HG03135 (cell line): Measurements from ENCODE around the gene CCN5.

ENCODE experiments used
- ATAC-seq: cut with Tn5 transposase; IDR thresholded peaks from one replicate; pipeline ENCODE4 v1.9.1; 2021; ENCODE audit warnings: mild to moderate bottlenecking, moderate library complexity; ENCODE audit not compliant: unreplicated experiment

Gene CCN5

DNA sequence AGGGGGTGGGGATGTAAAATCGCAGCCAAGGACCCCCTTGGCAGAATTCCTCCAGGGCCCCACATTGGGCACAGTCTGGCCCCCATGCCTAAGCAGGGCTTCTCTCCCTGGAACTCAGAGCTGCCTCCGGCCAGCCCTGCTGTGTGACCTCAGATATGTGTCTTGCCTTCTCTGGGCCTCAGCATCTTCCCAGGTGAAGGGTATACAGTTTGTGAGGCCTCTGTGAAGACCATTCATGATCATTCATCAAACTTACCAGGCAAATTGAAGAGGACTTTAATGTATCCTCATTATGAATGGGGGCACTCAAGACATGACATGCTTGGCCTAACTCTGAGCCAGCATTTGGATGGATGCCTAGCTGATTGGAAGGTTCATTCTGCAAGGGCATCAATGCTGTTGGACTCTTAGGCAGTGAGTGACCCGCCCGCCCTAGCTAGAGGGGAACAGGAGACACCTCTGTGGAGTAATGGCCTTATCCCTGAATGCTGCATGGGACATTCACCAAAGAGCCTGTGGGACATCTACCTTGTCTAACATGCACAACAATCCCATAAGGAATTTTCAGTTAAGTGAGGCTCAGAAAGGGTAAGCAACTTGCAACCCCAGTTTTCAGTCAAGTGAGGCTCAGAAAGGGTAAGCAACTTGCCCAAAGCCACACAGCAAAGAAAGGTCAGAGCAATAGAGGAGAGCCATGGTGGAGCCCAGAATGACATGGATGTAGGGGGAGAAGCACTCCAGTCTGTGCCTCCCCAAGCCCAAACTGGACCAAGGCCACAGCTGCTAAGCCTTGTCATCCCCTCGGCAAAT is 535 bp downstream of the CCN5 start:
- no peak for ATAC-seq

DNA sequence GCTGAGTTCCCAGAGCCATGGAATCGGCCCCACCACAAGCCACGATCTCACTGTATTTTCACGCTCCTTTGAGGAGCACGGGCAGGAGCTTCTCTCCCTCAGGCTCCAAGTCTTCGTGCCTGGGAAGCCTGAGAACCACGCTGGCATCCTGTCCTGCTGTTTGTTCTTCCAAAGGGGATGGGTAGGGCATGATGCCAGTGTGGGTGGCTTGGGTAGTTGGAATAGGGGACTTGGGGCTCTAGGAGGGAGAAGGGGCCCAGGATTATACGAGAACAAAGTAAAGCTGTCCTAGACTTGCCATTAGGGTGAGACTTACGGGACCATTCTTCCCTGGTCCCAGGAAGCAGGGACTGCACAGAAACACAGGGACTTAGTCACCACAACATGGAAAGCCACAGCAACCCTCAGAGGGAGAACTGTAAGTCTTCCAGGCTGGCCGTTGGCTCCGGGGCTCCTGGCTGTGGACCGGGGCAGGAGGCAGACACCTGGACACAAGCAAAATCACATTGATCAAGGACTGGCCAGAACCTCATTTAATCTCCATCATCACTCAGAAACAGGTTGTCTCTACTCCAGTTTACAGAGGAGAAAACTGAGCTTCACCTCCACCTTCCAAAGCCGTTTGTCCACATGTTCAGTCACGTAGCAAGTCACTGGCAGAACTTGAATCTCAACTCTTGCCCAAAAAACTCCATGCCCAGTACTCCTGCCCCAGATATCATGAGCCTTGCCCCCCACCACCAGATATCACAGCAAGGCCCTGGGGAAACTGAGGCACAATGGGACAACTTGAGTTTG is 1.3 kb downstream of the CCN5 start:
- ATAC-seq, result no peak

DNA sequence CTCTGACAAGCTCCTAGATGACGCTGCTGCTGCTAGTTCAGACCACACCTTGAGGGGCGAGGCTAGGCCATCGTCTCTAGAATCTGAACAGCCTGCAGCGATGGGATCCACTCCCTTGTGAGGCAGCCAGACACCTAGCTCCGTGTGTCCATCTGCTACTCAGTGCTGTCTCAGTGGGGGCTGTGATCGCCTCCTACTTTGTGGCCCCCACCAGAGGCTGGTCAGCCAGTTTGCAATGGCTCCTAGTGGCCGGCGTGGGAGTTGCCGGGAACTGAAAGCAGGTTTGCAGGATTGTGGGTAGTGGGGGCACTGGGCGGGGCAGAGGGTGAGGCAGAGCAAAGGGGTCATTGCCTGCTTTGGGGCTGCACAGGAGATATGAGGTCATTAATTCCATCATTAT is 2.8 kb downstream of the CCN5 start:
- no peak for ATAC-seq

DNA sequence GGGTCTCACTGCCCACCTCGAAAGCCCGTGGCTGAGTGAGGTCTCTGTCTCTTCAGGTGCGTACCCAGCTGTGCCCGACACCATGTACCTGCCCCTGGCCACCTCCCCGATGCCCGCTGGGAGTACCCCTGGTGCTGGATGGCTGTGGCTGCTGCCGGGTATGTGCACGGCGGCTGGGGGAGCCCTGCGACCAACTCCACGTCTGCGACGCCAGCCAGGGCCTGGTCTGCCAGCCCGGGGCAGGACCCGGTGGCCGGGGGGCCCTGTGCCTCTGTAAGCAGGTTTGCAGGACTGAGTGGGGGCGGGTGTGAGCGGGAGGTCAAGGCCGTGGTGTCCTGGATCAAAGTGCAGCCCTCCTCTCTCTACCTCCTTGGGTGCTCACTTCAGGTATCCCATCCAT is 4.7 kb downstream of the CCN5 start:
- ATAC-seq, result no peak

DNA sequence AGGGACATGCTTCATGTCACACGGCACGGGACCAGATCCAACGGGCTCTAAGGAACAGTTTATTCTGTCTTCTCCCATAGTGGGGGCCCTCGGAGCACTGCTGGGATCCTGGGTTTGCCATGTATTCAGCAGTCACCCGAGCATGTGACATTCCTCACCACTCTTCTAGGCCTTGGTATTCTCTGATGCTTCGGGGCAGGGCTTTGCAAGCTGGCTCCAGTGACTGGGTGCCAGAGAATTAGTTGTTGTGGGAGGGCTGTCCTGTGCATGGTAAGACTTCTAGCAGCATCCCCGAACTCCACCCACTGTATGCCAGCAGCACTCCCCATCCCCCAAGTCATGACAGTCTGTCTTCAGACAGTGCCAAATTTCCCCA is 5.4 kb downstream of the CCN5 start:
- ATAC-seq, result no peak

DNA sequence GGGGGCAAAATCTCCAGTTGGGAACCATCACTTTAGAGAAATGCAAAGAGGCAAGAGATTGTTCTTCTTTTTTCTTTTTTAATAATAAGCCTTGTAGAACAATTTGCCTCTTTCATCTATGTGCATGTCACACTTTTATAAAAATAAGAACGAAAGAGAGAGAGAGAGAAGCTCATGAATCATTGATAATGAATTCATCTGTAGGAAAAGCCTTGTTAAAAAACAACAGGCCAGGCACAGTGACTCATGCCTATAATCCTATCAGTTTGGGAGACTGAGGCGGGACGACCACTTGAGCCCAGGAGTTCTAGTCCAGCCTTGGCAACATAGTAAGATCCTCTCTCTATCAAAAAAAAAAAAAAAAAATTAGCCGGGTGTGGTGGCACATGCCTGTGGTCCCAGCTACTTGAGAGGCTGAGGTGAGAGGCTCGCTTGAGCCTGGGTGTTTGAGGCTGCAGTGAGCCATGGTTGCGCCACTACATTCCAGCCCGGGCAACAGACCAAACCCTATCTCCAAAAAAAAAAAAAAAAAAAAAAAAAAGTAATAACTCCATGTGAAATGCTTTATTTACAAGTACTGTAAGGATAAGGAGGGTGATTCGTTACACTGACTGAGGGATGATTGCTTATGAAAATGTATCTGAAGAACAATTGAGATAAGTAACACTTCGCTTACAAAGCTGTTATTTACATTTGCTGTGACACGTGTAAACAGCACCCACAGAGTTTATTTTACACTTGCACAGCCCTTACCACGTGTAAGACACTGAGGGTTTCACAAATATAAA is 6.0 kb downstream of the CCN5 start:
- no peak for ATAC-seq

DNA sequence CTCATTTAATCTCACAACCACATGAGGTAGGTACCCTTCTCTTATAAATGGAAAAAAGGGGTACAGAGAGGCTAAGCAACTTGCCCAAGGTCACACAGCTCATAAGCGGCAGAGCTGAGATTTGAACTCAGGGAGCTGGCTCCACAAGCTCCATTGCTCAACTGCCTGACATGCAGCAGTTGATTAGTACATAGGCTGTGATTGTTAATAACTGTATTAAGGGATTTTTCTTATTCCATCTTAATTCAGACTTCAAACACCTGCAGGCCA is 6.6 kb downstream of the CCN5 start:
- no peak for ATAC-seq

DNA sequence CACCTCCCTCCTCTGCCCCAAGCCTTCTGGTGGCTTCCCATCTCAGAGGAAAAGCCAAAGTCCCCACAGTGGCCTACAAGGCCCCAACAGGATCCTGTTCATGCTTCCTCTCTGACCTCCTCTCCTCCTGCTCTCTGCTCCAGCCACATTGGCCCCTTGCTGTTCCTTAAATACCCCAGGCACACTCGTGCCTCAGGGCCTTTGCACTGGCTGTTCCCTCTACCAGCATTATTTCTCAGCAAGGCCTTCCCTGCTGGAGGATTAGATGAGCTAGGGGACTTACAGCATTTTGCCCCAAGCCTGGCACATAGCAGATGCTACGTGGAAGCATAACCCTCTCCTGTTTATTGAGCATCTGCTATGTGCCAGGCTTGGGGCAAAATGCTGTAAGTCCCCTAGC is 7.8 kb downstream of the CCN5 start:
- no peak for ATAC-seq

DNA sequence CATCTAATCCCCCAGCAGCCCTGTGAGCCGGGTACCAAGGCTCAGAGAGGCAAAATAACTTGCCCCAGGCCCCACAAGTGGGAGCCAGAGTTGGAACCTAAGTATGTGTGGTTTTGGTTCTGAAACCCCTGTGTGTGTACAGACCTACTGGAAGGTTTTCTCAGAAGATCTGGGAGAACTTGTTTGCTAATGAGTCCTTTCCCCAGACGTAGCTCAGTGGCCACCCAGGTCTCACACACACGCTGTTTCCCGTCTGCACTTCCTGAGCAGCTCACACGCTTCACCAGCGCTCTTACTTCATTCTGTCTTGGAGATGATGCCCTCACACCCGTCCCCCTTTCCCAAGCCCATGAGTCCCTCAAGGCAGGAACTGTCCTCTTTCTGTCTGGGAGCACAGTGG is 8.2 kb downstream of the CCN5 start:
- ATAC-seq, result no peak

DNA sequence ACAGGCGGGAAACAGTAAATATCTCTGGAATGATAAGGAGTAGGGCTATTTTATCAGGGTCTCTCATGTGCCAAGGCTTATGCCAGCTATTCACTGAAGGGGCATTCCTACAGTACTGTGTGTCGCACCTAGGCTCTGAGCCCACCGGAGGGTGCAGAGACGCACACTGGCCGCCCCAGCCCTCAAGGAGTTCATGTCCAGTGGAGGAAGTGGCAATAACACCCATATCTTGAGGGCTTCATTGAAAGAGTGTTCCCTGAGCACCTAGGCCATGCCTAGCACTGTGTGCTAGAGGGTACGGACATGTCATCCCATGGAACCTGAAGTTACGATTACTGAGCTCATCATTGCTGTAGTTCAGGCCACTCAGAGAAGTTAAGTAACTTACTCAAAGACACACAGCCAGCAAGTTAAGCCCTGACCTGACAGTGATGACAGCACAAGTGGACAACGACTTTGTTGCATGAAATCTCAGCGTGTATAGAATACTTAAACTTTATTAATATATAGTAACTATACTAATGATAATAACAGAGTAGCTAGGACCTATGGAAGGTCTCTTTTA is 8.7 kb downstream of the CCN5 start:
- no peak for ATAC-seq

DNA sequence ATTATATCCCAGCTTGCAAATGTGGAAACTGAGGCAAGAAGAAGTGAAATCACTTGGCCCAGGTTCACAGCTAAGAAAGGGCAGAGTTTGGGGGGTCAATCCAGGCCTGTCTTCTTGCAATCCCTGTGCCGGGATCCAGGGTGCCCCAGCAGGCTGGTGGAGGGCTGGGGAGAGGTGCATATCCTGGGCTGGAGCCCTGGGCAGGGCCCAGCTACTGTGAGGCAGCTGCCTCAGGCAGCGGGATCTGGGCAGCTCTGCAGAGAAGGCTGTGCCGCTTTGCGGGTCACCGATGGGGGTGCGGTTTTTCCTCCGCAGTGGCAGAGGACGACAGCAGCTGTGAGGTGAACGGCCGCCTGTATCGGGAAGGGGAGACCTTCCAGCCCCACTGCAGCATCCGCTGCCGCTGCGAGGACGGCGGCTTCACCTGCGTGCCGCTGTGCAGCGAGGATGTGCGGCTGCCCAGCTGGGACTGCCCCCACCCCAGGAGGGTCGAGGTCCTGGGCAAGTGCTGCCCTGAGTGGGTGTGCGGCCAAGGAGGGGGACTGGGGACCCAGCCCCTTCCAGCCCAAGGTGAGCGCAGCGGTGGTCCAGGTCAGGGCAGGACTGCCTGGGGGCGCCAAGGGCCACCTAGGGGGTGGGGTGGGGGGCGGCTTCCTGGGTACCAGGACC is 9.4 kb downstream of the CCN5 start:
- ATAC-seq, result no peak

DNA sequence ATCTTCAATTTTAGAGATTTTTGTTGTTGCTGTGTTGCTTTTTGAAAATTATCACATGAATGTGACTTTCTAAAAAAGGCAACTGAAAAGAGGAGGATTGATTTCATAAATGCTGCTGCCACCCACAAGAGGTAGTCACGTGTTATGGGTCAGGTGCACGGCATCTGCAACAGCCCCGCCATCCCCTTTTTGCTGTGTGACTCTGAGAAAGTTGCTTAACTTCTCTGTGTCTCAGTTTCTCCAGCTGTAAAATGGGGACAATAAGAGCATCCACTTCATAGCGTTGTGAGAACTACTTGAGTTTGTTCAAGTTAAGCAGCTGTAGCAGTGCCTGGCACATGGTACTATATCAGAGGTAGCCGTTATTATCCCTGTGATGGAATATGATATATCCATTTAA is 10.7 kb downstream of the CCN5 start:
- no peak for ATAC-seq

DNA sequence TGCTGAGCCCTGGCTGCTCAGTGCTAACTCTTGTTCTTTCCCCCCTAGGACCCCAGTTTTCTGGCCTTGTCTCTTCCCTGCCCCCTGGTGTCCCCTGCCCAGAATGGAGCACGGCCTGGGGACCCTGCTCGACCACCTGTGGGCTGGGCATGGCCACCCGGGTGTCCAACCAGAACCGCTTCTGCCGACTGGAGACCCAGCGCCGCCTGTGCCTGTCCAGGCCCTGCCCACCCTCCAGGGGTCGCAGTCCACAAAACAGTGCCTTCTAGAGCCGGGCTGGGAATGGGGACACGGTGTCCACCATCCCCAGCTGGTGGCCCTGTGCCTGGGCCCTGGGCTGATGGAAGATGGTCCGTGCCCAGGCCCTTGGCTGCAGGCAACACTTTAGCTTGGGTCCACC is 11.9 kb downstream of the CCN5 start:
- no peak for ATAC-seq

DNA sequence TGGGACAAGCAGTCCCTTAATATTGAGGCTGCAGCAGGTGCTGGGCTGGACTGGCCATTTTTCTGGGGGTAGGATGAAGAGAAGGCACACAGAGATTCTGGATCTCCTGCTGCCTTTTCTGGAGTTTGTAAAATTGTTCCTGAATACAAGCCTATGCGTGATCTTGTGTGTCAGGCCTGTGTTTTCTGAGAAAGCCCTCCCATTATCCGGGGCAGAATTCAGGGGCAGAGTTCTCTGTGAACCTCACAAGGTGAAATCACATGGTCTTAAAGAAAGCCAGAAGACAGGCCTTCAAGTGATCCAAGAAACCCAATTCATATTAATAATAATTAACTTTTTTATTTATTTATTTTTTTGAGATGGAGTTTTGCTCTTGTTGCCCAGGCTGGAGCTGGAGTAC is 12.5 kb downstream of the CCN5 start:
- no peak for ATAC-seq

DNA sequence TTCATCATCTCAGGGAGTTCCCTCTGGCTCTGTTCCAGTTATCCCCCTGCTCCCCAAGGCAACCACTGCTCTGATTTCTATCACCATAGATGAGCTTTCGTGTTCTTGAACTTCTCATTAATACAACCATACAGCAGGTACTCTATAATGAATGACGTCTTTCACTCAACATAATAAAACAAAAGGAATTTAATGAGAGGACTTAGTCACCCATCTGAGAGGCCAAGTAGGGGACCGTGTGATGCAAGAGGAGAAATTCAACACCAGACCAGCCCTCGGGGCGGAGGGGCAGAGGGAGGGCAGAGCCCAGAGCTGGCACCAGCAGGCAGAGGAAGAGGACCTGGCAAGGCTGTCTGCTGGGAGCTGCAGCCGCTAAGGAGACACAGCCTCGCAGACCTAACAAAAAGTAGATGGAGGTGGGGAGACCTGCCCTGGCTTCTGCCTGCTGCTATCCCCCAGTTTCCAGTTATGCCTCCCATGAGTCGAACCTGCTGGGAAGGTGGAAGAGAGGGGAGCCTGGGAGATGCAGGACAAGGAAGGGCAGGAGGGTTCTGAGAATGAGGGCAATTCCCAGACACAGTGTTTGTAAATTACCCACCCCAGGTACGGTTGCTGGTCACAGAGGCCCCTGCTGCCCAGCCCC is 13.8 kb downstream of the CCN5 start:
- ATAC-seq, result no peak

DNA sequence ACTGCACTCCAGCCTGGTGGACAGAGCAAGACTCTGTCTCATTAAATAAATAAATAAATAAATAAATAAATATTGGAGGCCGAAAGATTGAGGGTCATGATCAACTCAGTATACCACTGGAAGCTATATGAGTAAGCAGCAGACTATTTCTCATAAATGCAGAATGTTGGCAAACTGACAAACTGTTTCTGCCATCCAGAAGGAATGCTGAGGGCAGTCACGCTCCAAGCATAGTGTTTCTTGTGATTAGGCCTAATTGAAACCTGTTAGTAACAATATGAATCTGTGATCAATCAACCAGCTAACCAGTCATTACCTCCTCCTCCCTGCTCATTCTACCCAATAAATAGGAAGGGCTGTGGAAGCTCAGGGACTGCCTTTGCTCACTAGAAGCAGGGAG is 15.3 kb downstream of the CCN5 start:
- no peak for ATAC-seq

DNA sequence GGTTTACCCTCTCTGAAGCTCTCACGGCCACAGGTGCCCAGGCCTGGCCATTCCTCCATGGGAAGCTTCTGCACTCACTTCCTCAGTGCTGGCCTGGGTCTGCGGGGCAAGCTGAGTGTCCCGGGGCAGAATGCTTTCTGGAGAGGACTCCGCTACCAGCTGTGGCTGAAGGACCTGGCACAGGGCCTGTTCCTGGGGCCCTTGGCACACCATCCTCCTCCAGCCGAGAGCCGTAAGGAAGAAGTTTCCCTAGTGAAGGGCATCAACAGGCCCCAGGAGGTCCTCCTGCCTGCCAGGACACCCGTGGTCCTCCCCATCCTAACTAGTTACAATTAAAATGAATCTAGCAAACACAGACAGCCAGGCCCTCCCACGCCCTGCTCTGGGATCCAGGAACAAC is 16.5 kb downstream of the CCN5 start:
- no peak for ATAC-seq

DNA sequence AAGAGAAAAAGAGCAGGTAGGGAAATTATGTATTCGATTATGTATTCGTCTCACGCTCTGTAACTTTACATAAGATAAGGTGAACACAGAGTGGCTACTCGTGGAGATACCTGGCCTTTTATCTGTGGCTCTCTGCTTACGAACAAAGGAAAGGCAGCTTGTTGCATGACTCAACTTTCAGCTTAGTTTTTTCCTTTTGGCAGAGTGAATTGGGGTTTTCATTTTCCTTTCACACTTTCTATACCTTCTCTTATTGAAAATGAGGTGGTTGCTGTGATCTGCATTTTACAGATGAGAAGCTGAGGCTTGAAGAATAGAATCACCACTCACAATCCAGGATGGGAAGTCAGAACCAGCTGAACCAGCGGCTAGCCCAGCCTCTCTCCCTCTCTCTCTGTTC is 17.2 kb downstream of the CCN5 start:
- ATAC-seq, result no peak

DNA sequence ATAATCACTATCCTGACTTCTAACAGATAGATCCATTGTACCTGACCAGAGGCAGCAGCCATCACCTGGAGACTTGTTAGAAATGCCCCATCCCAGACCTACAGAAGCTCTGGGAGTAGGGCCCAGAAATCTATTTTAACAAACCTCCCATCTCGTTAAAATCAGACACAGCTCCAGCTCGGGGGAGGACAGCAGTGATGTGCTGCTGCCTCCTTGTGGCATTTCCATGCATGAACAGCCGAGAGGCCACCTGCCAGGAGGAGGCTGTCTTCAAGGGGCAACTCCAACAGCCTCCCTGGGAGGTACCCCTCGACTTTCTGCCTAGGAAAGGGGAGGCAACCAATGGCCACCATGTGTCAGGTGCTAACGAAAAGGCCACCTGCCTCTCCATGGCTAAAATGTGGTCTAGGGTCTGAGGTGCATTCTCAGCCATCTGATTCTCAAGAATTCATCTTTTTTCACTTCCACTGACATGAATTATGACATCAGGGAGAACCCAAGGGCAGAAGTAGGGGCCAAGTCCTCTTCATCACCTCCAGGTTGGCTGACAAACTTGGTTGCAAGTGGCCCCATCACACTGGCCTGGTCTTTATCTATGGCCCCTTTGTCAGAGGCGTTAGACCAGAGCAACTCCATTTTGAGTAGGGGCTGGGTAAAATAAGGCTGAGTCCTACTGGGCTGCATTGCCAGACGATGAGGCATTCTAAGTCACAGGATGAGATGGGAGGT is 18.3 kb downstream of the CCN5 start:
- no peak for ATAC-seq

DNA sequence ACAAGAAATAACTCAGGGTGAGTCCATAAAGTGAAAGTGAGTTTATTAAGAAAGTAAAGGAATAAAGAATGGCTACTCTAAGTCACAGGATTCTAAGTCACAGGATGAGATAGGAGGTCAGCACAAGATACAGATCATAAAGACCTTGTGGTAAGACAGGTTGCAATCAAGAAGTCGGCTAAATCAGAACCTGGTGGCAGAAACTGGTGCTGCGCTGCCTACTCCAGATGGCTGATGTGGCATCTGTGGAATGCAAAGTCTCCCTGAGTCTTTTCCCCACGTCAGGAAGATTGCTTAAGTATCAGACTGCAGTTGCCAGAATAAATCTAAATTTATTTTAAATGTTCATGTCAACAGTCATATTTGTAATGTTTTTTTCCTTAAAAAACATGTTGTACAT is 19.8 kb downstream of the CCN5 start:
- no peak for ATAC-seq
